ENCODE results near the gene MORF4L1. TPM values are rescaled to one million over a fixed set of nuclear protein-coding genes. Genes with fewer than 3 reads are reported as not detected.
"Not testable (repeated sequence)": the region's sequence is repeated elsewhere in the genome, so short reads cannot be mapped to it uniquely, and the experiment has no call there.

Gene MORF4L1
- total RNA-seq = 100 to 1,000 TPM; 256 to 264 TPM

GRCh38 chr15:78872155-78872971 is at the start of gene MORF4L1:
Gene MORF4L1, plus strand, starts transcription at chr15:78872890. Its CDS starts 128 bp downstream, at chr15:78873018.
- CTCF ChIA-PET = interaction anchor here (0.7 to 1.2 kb wide), 2 partner anchors 12 to 955 kb away, joined by 3 to 5 read pairs; no protein-coding TSS in a partner anchor
- POLR2A ChIA-PET = interaction anchor here (0.7 kb wide), 1 partner anchor 335 kb away, joined by 3 read pairs; no protein-coding TSS in a partner anchor

- POLR2A ChIA-PET = no interaction called here
- CTCF ChIA-PET = interaction anchor here (1.0 kb wide), 1 partner anchor 17 kb away, joined by 3 read pairs; no protein-coding TSS in a partner anchor
Observed at GRCh38 chr15:78828920-78829319, 43.8 kb upstream of the MORF4L1 start.

- POLR2A ChIA-PET = no interaction called here
Observed at GRCh38 chr15:78830514-78831228, 42.0 kb upstream of the MORF4L1 start.

GRCh38 chr15:78831229-78832207 is 41.2 kb upstream of the MORF4L1 start:
- CTCF ChIA-PET = no interaction called here
- POLR2A ChIA-PET = no interaction called here

More at GRCh38 chr15:78830514-78831228, 42.0 kb upstream of the MORF4L1 start:
- CTCF ChIA-PET = no interaction called here

GRCh38 chr15:78836333-78836732 is 36.4 kb upstream of the MORF4L1 start:
- ChIA-PET POLR2A (no interaction called here), CTCF (interaction anchor here (1.5 kb wide), 1 partner anchor 26 kb away, joined by 3 read pairs; no protein-coding TSS in a partner anchor)

GRCh38 chr15:78837131-78837530 is 35.6 kb upstream of the MORF4L1 start:
- CTCF ChIA-PET = no interaction called here
- POLR2A ChIA-PET = no interaction called here

- POLR2A ChIA-PET = no interaction called here
- CTCF ChIA-PET = no interaction called here
Observed at GRCh38 chr15:78837543-78837942, 35.1 kb upstream of the MORF4L1 start.

GRCh38 chr15:78838489-78838888 is 34.2 kb upstream of the MORF4L1 start:
- CTCF ChIA-PET = no interaction called here
- POLR2A ChIA-PET = no interaction called here

- CTCF ChIA-PET, POLR2A ChIA-PET: not testable (repeated sequence)
Observed at GRCh38 chr15:78839151-78839550, 33.5 kb upstream of the MORF4L1 start.

- POLR2A ChIA-PET = no interaction called here
- CTCF ChIA-PET = no interaction called here
Observed at GRCh38 chr15:78840661-78841375, 31.9 kb upstream of the MORF4L1 start.

GRCh38 chr15:78841376-78841706 is 31.3 kb upstream of the MORF4L1 start:
- CTCF ChIA-PET = no interaction called here
- POLR2A ChIA-PET = no interaction called here

GRCh38 chr15:78841891-78842290 is 30.8 kb upstream of the MORF4L1 start:
- ChIA-PET POLR2A (no interaction called here), CTCF (no interaction called here)

GRCh38 chr15:78842519-78842918 is 30.2 kb upstream of the MORF4L1 start:
- POLR2A ChIA-PET = no interaction called here
- CTCF ChIA-PET = interaction anchor here (0.6 kb wide), 1 partner anchor 24 kb away, joined by 4 read pairs; no protein-coding TSS in a partner anchor

- CTCF ChIA-PET, POLR2A ChIA-PET: not testable (repeated sequence)
Observed at GRCh38 chr15:78846906-78847305, 25.8 kb upstream of the MORF4L1 start.

- POLR2A ChIA-PET, CTCF ChIA-PET: not testable (repeated sequence)
Observed at GRCh38 chr15:78847387-78847906, 25.2 kb upstream of the MORF4L1 start.

GRCh38 chr15:78850352-78850751 is 22.3 kb upstream of the MORF4L1 start:
- ChIA-PET CTCF (no interaction called here), POLR2A (no interaction called here)

GRCh38 chr15:78850941-78851755 is 21.5 kb upstream of the MORF4L1 start:
- CTCF ChIA-PET = no interaction called here

GRCh38 chr15:78853500-78853899 is 19.2 kb upstream of the MORF4L1 start:
- ChIA-PET CTCF (no interaction called here), POLR2A (no interaction called here)

More at GRCh38 chr15:78850941-78851755, 21.5 kb upstream of the MORF4L1 start:
- POLR2A ChIA-PET = no interaction called here
